ENCODE data around the gene KRTAP20-2.

The KRTAP20-2 gene

DNA sequence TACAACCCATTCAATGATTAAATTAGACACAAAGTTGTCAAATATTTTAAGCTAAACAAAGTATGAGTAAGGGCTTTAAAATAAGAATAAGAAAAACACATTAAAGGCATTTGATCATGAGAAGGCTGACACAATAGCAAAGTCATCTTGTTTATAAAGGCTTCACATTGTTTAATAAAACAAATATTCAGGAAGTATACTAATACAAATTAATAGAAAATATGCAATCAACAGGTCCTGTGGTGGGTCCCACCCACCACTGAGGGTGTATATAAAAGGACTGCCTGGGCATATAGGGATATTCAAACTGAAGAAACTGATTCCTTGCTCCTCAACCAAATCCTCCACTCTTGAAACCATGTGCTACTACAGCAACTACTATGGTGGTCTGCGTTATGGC, at the start of gene KRTAP20-2:
Gene KRTAP20-2, plus strand, starts transcription at position 301 of the 400 bp plus-strand sequence. Its CDS starts 58 bp downstream, at position 359.
- DNase-seq, result no peak

DNA sequence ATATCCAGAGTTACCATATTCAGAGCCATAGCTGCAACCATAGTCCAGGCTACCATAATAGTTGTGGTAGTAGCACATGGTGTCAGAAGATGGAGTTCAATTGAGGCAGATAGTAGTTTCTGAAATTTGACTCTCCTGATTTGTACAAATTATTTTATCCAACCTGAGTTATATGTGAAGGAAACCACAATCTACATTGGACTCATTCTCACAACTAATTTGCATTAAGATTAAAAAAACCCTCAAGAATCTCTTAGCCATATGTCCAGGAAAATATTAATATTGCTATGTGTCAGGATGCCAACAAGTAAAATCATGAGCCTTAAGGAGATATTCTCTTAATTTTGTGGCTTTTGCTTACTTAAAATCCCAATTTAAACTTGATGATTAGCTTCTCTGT, 44.7 kb upstream of the KRTAP20-2 start, which contains the start of gene KRTAP22-2:
Gene KRTAP22-2, minus strand, starts transcription at position 101 of the 400 bp plus-strand sequence.
- no peak for DNase-seq

DNA sequence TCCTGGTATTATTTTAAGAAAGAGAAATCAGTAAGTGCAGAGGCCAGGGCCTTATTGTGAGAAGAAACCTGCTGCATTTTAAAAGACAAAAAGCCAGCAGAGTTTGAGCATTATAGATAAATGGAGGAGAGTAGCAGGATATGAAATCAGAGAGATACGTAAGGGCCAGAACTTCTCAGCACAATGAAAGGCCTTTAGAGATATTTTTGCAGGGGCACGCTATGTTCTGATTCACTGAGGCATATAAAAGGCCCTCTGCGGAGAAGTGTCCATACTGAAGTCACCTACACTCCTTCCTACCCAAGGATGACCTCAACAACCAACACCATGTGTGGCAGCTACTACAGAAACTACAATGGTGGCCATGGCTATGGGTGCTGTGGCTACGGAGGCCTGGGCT, 42.9 kb upstream of the KRTAP20-2 start, which contains the start of gene KRTAP6-3:
Gene KRTAP6-3, plus strand, starts transcription at position 301 of the 400 bp plus-strand sequence. Its CDS starts 6 bp downstream, at position 307.
- DNase-seq, result no peak

DNA sequence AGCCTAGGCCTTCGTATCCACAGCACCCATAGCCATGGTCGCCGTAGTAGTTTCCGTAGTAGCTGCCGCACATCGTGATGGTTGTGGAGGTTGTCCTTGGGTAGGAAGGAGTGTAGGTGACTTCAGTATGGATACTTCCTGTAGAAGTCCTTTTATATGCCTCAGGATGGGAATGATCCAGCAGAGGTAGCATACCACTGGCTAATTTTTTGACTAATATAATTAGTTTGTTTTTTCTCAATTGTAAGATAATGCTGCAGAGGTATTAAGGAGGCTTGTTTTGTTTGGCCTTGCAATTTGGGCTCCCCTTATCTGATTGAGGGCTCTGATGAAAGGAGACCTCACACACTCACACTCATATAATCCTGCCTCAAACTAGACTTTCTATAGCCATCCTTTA, 36.2 kb upstream of the KRTAP20-2 start, which contains the start of gene KRTAP6-2:
Gene KRTAP6-2, minus strand, starts transcription at position 101 of the 400 bp plus-strand sequence. Its CDS starts 28 bp downstream, at position 73.
- DNase-seq, result no peak

DNA sequence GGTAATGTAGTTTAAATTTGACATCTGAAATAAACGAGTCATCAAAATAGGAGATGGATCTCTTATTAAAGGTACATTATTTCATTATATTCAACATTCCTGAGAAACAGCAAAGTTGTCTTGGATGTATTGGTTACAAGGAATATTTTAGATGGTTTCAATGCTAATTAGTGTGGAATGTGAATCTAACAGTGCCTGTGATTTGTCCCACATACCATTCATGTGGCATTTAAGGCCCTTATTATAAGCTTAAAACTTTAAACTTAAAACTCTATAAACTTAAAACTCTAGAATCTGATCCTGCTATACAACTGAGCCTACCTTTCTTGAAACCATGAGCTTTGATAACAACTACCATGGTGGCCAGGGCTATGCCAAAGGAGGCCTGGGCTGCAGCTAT, 34.2 kb upstream of the KRTAP20-2 start, which contains the start of gene KRTAP22-1:
Gene KRTAP22-1, plus strand, starts transcription at position 301 of the 400 bp plus-strand sequence.
- DNase-seq, result no peak

DNA sequence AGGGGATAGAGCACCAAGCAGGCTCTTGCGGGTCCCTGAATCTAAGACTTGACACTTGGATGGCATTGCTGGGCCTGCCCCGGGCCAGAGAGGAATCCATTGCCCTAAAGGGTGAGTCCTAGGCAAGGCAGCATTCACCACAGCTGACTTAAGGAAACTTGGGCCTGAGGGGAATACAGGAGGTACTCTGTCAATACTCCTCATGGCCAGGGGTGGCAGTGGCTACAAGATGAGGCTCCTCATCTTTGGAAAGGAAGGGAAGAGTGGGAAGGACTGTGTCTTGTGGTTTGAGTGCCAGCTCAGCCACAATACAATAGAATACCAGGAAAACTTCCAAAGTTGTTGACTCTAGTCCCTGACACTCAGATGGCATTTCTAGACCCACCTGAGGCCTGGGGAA, 29.0 kb upstream of the KRTAP20-2 start:
- no peak for DNase-seq

DNA sequence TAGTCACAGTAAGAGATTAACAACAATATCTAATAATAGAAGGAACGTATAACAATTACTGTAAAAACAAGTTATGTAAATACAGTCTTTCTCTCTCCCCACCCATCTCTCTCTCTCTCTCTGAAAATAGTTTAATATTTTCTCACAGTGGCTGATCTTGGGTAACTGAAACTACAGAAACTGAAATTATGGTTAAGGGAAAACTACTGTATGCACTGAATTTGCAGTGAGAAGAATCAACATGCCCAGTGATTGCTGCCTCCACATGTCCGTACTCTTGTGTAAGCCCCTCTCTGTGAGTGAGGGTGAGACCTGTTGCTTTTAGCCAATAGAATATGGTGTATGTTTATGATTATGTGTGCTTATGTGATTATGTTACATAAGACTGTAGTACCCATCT, 22.9 kb upstream of the KRTAP20-2 start:
- no peak for DNase-seq

DNA sequence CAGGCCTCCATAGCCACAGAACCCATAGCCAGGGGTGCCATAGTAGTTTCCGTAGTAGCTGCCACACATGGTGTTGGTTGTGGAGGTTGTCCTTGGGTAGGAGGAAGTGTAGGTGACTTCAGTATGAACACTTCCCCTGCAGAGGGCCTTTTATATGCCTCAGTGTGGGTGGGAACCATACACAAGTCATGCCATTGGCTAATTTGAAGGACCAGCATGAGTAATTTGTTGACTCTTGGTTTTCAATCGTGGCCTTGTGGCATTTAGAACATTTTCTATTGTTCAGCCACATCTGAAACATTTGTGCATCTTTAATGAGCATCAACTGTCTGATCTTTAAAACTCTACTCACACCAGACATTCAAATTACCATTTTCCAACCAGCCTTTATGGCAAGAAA, 21.2 kb upstream of the KRTAP20-2 start, which contains the start of gene KRTAP6-1:
Gene KRTAP6-1, minus strand, starts transcription at position 95 of the 400 bp plus-strand sequence. Its CDS starts 26 bp downstream, at position 69.
- DNase-seq, result no peak

DNA sequence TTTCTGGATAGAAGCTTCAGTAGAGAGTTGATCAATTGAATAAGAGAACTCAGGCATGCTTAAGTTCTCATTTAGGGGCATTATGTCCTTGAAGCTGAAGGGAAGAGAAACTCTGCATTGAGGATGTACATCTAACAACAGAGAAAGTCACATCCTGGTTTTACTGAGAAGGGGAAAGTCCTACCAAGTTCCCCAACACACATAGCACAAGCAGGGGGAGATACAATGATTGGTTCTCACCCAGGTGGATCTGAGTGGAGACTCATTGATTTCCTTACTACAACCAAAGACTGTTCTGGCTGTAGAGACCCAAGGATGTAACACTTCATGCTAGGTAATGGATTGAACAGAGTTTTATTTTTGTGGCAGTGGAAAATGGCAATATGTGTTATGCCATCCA, 19.8 kb upstream of the KRTAP20-2 start:
- DNase-seq, result no peak

DNA sequence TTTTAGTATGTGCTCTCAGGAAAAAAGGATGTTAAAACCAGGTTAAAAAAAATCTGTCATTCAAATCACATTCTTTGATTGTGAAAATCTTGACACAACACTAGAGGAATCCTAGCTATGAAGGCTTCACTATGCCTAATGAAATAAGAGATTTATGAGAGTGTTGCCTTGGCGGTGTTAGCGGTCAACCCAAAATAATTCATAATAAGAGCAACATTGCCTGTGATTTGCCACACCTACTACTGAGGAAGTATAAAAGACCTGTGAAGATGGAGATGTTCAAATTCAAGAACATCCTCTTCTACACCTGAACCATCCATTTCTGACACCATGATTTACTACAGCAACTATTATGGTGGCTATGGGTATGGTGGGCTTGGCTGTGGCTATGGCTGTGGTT, 18.9 kb upstream of the KRTAP20-2 start, which contains the start of gene KRTAP20-1:
Gene KRTAP20-1, plus strand, starts transcription at position 301 of the 400 bp plus-strand sequence. Its CDS starts 30 bp downstream, at position 331.
- no peak for DNase-seq

DNA sequence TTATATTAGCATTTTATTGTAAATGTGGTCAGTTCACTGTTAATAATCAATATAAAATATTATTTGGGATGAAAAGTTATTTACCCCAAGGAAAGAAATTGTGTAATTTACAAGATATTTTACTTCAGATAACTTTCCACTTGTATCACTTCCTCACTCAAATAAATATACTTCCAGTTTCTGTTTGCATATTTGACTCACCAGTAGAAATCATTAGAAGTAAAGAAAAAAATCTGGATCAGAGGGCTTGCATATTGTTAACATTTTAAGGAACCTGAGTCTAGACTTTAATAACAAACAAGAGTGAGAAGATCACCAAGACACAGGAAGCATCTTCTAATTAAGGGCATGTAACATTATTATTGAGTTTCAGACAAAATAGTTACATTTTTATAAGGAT, 14.9 kb upstream of the KRTAP20-2 start:
- no peak for DNase-seq

DNA sequence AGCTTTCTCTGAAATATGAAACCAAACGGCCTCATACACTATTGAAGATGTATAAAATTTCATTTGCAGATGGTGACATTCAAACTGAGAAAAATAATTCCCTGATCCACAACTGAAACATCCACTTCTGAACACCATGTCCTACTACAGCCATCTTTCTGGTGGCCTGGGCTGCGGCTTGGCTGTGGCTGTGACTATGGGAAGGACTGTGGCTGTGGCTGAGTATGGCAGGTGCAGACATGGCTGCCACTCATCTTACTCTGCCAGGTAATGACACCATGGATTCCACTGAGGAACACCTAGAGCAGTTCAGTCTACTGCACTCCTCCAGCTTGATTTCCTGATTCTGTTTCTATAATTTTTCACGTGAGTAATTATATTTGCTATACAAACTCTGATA, 14.5 kb upstream of the KRTAP20-2 start, which contains the start of gene KRTAP20-4:
Gene KRTAP20-4, plus strand, starts transcription at position 106 of the 400 bp plus-strand sequence.
- no peak for DNase-seq

DNA sequence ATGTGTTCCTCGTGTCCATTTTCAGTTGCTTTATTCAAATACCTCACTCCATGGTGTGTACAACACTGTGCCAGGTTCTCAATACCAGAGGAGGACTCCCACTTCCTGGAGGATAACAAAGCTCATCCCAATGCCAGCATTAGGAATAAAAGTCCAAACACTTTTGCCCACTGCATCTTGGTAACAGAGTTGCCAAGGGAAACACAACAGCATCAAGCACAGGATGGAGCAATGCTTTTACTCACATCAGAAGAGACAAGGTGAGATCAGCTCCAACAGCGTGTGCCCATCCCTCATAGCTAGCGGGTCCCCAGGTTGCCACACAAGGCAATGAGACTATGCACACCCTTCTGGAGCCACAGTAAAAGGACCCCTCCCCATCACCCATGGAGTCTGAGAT, 11.6 kb upstream of the KRTAP20-2 start:
- DNase-seq, result no peak

DNA sequence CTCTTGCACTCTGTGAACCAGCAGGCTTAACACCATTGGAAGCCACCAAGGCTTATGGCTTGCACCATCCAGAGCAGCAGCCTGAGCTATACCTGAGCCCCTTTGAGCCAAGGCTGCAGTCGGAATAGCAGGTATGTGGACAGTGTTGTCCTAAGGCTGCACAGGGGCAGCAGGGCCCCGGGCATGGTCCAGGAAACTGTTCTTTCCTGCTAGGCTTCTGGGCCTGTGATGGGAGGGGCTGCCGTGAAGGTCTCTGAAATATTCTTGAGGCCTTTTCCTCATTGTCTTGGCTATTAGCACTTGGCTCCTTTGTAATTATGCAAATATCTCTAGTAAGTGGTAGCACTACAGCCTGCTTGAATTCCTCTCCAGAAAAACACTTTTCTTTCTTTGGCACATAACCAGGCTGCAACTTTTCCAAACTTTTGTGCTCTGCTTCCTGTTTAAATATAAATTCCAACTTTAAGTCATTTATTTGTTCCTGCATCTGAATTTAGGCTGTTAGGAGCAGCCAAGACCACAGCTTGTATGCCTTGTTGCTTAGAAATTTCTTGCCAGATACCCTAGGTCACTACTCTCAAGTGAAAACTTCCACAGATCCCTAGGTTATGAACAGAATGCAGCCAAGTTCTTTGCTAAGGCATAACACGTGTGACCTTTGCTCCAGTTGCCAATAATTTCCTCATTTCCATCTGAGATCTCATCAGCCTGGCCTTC, 9.4 kb upstream of the KRTAP20-2 start:
- DNase-seq, result no peak

DNA sequence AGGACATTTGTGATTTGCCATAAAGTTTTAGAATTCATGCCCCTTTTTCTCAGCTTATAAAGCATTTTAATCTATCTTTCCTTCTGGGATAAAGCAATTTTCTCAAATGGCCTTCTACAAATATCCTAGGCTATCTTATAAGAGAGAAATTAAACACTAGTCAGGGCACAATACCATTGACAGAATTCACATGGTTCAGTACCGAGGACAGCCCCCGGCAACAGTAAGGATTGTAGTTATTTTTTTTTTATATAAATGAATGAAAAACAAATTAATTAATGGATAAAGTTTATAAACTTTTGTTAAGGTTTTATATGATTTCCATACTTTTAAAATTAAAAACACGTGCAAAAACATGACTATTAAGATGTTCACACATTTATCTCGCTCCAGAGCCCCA, 6.9 kb upstream of the KRTAP20-2 start:
- no peak for DNase-seq

DNA sequence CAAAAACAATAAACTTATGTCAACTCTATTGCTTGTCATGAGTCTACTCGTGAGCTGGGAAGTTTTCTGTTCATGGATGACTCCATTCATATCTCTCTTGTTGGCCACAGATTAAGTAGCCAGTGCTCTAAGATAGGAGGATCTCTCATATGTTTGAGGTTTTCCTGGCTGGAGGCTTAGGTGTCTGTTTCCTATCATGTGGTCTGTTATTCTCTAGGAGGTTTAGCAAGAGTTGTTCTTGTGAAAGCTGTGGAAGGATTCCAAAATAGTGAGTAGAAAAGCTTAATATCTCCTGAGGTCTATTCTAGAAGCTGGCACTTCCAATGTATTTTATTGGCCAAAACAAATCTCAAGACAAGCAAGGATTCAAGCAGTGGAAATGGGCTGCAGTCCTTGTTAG, 5.8 kb upstream of the KRTAP20-2 start:
- DNase-seq, result no peak

DNA sequence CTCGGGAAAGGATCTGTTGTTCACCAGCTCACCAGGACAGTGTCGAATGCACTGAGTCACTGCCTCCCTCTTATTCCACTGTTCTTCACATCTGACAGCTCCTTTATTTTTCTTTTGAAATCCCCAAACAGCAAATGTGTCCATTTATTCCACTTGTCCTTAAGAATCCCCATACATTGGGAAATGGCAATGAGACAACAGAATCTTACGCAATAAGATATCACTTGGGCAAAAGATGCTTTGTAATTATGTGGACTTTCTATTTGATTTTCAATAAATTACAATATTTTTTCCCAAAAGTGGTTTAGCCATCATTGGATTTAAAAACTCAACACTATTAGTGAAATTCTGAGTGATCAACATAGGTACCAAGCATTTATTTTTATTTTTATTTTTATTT, 3.7 kb downstream of the KRTAP20-2 start:
- no peak for DNase-seq

DNA sequence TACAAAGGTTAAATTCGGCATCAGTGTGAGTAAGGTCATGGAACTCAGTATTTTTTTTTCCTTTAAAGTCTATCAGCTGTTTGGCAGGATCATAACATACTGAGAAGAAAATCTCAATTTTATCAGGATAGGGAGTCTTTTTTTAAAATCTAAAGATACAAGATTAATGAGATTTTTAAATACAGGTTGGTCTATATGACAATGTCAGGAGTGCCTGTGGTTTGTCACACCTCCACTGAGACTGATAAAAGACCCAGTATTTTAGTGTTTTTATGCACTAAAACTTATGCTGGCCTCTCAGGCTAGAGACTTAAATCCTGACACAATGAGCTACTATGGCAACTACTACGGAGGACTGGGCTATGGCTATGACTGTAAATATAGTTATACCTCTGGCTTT, 7.6 kb downstream of the KRTAP20-2 start, which contains the start of gene KRTAP20-3:
Gene KRTAP20-3, plus strand, starts transcription at position 301 of the 400 bp plus-strand sequence.
- no peak for DNase-seq

DNA sequence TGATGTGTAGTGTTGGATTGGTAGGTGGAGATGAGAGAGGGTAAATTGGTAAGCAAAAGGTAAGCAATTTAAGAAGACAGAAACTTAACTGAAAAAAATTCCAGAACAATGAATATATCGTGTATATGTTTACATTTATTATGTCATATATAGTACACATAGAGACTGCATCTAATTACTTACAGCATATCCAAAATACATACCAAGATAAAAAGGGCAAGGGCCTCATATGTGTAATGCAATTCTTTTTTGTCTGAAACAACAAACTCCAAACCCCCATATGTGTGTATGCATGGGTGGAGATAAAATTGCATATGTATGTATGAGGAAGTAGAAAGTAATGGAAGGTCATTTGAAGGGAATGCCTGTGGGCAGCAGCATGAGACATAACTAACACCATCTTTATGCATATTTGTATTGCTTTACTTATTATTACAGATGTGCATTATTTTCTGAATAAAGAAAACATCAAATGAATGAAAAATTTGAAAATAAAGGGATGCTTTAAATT, 12.0 kb downstream of the KRTAP20-2 start:
- DNase-seq, result no peak

DNA sequence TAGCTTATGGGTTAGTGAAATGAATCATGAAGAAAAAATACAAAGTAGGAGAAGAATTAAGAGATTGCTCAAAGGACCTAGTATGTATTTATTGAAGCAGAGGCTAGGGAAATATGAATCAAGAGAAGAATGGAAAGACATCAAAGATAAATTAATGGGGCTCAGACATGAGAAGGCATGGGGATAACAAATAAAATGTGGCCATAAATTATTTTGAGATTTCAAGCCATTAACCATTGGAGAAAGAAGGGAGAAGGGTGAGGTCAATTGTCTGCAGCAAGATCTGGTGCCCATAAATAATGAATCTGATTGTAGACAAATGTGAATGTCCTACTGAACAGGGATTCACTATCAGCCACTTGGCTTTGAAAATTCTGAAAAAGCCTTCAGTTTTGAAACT, 17.9 kb downstream of the KRTAP20-2 start:
- no peak for DNase-seq

DNA sequence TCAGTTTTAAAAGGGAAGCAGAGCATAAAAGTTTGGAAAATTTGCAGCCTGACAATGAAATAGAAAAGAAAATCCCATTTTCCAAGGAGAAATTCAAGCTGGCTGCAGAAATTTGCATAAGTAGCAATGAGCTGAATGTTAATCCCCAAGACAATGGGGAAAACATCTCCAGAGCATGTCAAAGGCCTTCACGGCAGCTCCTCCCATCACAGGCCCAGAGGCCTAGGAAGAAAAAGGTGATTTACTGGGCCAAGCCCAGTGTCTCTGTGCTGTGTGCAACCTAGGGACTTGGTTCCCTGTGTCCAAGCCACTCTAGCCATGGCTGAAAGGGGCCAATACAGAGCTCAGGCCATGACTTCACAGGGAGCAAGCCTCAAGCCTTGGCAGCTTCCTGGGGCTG, 33.8 kb downstream of the KRTAP20-2 start:
- no peak for DNase-seq

DNA sequence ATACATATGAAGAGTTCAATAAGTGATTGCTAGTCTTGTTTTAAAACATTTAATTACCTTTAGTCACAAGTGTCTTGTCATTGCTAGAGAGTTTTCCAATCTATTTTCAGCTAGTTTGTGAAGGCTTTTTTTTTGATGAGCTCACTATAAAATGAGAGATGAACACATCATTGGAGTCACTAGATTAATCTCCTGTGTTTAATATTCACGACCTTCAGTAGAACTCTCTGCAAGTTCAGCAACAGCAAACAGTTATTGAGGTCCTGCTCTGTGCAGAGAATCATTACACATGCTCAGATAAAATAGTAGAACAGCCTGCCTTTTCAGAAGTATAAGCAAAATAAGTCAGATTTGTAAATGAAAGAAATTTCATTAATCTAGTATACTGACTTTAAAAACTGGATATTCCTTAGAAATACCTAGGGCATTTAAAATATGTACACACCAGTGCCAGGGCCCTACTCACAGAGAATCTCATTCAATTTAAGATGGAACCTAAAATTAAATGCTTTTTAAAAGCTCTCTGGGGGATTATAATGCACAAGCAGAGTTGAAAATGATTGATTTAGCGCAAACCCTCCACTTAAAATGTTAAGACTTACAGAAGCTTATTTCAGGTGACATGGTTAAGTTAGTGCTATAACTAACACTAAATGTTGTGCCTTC, 38.1 kb downstream of the KRTAP20-2 start:
- DNase-seq, result no peak

DNA sequence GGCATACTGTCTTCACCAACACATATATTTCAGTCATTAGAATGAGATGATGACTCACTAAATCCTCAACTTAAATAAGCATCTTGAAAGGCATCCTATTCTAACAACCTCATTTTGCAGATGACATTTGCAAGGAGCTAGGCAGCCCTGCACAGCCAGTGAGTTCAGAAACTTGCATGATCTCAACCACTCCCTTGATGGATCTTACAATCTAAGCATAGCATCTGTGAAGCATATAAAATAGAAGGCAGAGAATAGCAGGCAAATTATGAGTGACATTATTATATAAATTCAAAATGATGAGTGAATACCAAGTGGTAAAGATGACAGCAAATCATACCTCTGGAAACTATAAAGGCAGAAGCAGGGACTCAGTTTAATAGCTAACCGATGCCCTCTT, 39.3 kb downstream of the KRTAP20-2 start:
- no peak for DNase-seq
